ENCODE measurements around the gene TRIP12.
"Not testable (repeated sequence)": the region's sequence is repeated elsewhere in the genome, so short reads cannot be mapped to it uniquely, and the experiment has no call there.

The TRIP12 gene

DNA sequence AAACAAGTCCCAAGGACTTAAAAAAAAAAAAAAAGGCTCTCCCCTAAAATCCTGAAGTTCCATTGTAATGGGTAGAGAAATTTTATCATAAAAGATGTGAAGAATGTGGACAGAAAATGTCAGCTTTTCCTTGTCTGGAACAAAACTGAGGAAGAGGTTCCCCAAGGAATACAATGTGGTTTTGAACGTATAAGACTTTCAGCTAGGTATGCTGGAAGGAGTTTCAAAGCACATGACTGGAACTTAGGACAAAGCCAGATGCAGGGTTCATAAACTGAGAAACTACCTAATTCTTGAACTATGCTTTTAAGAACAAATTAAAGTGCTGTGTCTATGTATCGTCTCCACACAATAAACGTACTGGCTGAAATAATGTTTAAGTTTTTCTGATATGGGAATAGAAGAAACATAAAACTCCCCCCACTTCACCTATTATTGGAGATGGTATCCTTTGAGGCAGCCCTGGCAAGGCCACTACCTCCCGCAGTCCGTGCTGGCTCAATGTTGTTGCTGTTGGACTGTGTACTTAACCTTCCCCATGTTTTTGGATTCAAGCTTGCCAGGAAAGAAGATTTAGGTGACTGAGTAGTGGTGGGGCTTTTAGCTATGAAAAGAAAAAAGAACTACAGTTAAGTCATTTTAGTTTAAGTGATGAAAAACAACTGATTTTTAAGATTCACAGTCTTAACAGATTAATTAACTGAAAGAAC, 123.2 kb downstream of the TRIP12 start:
- Histone ChIP-seq H3K4ac (ENCODE audit: low read depth, low read length) (no peak overlapping the region), H3K36me3 (ENCODE audit: control insufficient read depth, insufficient read depth, low read length) (peaks cover 2% of the 10 kb centered on the region)
- no CpG with 5 or more reads among the region's 5 CpGs for WGBS (ENCODE audit: extremely low coverage, insufficient coverage, low lambda C conversion rate)

DNA sequence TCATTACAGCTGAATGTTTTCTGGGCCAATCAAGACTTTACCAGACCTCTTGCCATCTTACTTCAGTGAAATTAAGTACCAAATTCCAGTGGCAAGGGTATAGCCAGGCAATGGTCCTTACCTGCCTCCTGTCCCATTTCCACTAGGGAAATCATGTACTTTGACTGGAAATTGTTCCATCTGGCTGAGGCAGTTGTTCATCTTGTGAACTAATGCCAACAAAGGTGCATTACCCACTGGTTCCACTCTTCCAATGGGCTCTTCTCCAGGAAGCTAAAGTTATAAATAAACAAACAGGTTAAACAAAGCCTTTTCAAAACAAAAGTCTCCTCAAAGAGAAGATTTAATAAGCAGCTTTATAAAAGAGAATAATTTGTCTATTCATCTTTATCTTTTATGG, 126.8 kb downstream of the TRIP12 start:
- Histone ChIP-seq H3K27ac (ENCODE audit: low read depth, low read length) (no peak overlapping the region), H3K4me1 (ENCODE audit: control insufficient read depth, low read depth, low read length) (no peaks in the 10 kb centered on the region), H3K4me3 (ENCODE audit: low read length) (no peak overlapping the region), H3K9ac (ENCODE audit: low read length) (no peak overlapping the region), H3K27me3 (ENCODE audit: insufficient read depth, low read length, poor library complexity) (no peaks in the 10 kb centered on the region), H3K79me2 (ENCODE audit: control insufficient read depth, insufficient read depth, low read length) (no peaks in the 10 kb centered on the region), H4K8ac (ENCODE audit: low read depth, low read length) (no peak overlapping the region), H3K56ac (ENCODE audit: low read length) (no peak overlapping the region), H2BK15ac (replicated peaks; ENCODE audit: low read depth) (no peak overlapping the region), H3K4me2 (ENCODE audit: low read length) (no peak overlapping the region), H3K18ac (ENCODE audit: low read length) (no peak overlapping the region), H3K4ac (ENCODE audit: low read depth, low read length) (no peak overlapping the region), H2AK5ac (ENCODE audit: low read length) (no peak overlapping the region), H4K5ac (ENCODE audit: low read length) (no peak overlapping the region), H2BK5ac (ENCODE audit: low read length) (no peak overlapping the region), H3K23ac (ENCODE audit: low read length) (no peak overlapping the region), H2BK120ac (ENCODE audit: low read depth, low read length) (no peak overlapping the region), H3K36me3 (ENCODE audit: control insufficient read depth, insufficient read depth, low read length) (peaks cover 2% of the 10 kb centered on the region), H3K79me1 (ENCODE audit: low read length) (no peaks in the 10 kb centered on the region)
- no peak for DNase-seq

More for the DNA sequence above, 123.2 kb downstream of the TRIP12 start:
- no peak overlapping the region for H4K8ac ChIP-seq (ENCODE audit: low read depth, low read length)
- H3K56ac ChIP-seq (ENCODE audit: low read length): no peak overlapping the region
- H3K23ac ChIP-seq (ENCODE audit: low read length): no peak overlapping the region
- no peak overlapping the region for H3K4me2 ChIP-seq (ENCODE audit: low read length)
- no peak overlapping the region for H3K27ac ChIP-seq (ENCODE audit: low read depth, low read length)
- H2BK15ac ChIP-seq (replicated peaks; ENCODE audit: low read depth): no peak overlapping the region
- H4K5ac ChIP-seq (ENCODE audit: low read length): no peak overlapping the region
- no peak overlapping the region for H3K9ac ChIP-seq (ENCODE audit: low read length)
- no peak overlapping the region for H2BK120ac ChIP-seq (ENCODE audit: low read depth, low read length)
- H3K79me1 ChIP-seq (ENCODE audit: low read length): no peaks in the 10 kb centered on the region
- H3K4me1 ChIP-seq (ENCODE audit: control insufficient read depth, low read depth, low read length): no peaks in the 10 kb centered on the region
- H2BK5ac ChIP-seq (ENCODE audit: low read length): no peak overlapping the region
- H2AK5ac ChIP-seq (ENCODE audit: low read length): no peak overlapping the region
- no peak overlapping the region for H3K4me3 ChIP-seq (ENCODE audit: low read length)
- no peaks in the 10 kb centered on the region for H3K27me3 ChIP-seq (ENCODE audit: insufficient read depth, low read length, poor library complexity)
- DNase-seq: no peak
- no peak overlapping the region for H3K18ac ChIP-seq (ENCODE audit: low read length)
- no peaks in the 10 kb centered on the region for H3K79me2 ChIP-seq (ENCODE audit: control insufficient read depth, insufficient read depth, low read length)

DNA sequence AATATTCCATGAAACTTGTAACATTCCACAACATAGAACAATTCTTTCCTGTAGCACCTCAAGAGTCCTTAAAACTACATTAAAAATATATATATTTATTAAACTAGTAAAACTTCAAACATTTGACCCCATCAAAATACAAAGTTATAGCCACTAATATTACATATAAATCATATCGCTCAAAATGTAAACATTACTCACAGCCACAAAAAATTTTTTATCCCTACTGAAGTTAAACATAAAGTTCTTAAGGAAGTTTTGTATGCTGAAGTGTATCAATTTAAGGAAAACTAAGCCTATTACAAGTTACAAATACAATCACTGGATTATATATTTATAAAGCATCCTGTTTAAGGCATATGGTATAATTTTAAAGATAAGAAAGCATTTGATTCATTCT, 127.2 kb downstream of the TRIP12 start:
- Histone ChIP-seq H3K9ac (ENCODE audit: low read length) (no peak overlapping the region), H2AK5ac (ENCODE audit: low read length) (no peak overlapping the region), H3K4me1 (ENCODE audit: control insufficient read depth, low read depth, low read length) (no peaks in the 10 kb centered on the region), H3K56ac (ENCODE audit: low read length) (no peak overlapping the region), H3K79me1 (ENCODE audit: low read length) (no peaks in the 10 kb centered on the region), H4K5ac (ENCODE audit: low read length) (no peak overlapping the region), H2BK15ac (replicated peaks; ENCODE audit: low read depth) (no peak overlapping the region), H3K36me3 (ENCODE audit: control insufficient read depth, insufficient read depth, low read length) (peaks cover 2% of the 10 kb centered on the region), H3K79me2 (ENCODE audit: control insufficient read depth, insufficient read depth, low read length) (no peaks in the 10 kb centered on the region), H3K18ac (ENCODE audit: low read length) (no peak overlapping the region), H2BK120ac (ENCODE audit: low read depth, low read length) (no peak overlapping the region), H3K4me2 (ENCODE audit: low read length) (no peak overlapping the region), H3K4ac (ENCODE audit: low read depth, low read length) (no peak overlapping the region), H3K27me3 (ENCODE audit: insufficient read depth, low read length, poor library complexity) (no peaks in the 10 kb centered on the region), H3K4me3 (ENCODE audit: low read length) (no peak overlapping the region), H2BK5ac (ENCODE audit: low read length) (no peak overlapping the region), H4K8ac (ENCODE audit: low read depth, low read length) (no peak overlapping the region), H3K23ac (ENCODE audit: low read length) (no peak overlapping the region), H3K27ac (ENCODE audit: low read depth, low read length) (no peak overlapping the region)
- no peak for DNase-seq
- WGBS (ENCODE audit: extremely low coverage, insufficient coverage, low lambda C conversion rate): 100% methylated on average over 1 of the region's 1 CpG

DNA sequence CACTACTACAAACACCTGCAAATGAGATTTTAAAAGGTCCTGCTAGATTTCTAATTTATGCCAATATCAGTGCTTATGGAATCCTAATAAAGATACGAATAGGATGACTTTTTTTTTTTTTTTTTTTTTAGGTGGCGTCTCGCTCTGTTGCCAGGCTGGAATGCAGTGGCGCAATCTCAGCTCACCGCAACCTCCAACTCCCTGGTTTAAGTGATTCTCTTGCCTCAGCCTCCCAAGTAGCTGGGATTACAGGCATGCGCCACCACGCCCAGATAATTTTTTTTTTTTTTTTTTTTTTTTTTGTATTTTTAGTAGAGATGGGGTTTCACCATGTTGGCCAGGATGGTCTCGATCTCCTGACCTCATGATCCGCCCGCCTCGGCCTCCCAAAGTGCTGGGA, 135.5 kb downstream of the TRIP12 start:
- H2BK120ac ChIP-seq (ENCODE audit: low read depth, low read length); H3K9ac ChIP-seq (ENCODE audit: low read length); H3K56ac ChIP-seq (ENCODE audit: low read length); H3K4ac ChIP-seq (ENCODE audit: low read depth, low read length); H3K4me3 ChIP-seq (ENCODE audit: low read length); H3K36me3 ChIP-seq (ENCODE audit: control insufficient read depth, insufficient read depth, low read length); DNase-seq; H2AK5ac ChIP-seq (ENCODE audit: low read length); H3K4me2 ChIP-seq (ENCODE audit: low read length); H3K79me1 ChIP-seq (ENCODE audit: low read length); H3K18ac ChIP-seq (ENCODE audit: low read length); H4K8ac ChIP-seq (ENCODE audit: low read depth, low read length); H3K23ac ChIP-seq (ENCODE audit: low read length); H2BK15ac ChIP-seq (replicated peaks; ENCODE audit: low read depth); H3K27ac ChIP-seq (ENCODE audit: low read depth, low read length); H3K79me2 ChIP-seq (ENCODE audit: control insufficient read depth, insufficient read depth, low read length); H3K27me3 ChIP-seq (ENCODE audit: insufficient read depth, low read length, poor library complexity); H2BK5ac ChIP-seq (ENCODE audit: low read length); H4K5ac ChIP-seq (ENCODE audit: low read length); H3K4me1 ChIP-seq (ENCODE audit: control insufficient read depth, low read depth, low read length): not testable (repeated sequence)
- no CpG with 5 or more reads among the region's 11 CpGs for WGBS (ENCODE audit: extremely low coverage, insufficient coverage, low lambda C conversion rate)

DNA sequence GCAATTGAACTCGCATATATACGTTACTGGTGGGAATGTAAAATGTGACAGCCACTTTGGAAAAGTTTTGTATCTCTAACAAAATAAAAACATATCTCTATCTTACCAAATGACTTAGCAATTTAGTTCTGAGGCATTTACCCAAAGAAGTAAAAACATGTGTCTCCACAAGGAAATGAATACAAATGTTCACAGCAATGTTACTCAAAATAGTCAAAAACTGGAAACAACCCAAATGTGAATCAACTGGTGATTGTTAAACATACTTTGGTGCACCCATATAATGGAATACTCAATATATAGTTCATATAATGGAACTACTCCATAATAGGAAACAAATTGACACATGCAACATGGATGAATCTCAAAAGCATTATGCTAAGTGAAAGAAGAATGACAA, 137.0 kb downstream of the TRIP12 start:
- Histone ChIP-seq H3K27me3 (ENCODE audit: insufficient read depth, low read length, poor library complexity) (no peaks in the 10 kb centered on the region), H3K18ac (ENCODE audit: low read length) (no peak overlapping the region), H2BK120ac (ENCODE audit: low read depth, low read length) (no peak overlapping the region), H3K4ac (ENCODE audit: low read depth, low read length) (no peak overlapping the region), H4K8ac (ENCODE audit: low read depth, low read length) (no peak overlapping the region), H3K36me3 (ENCODE audit: control insufficient read depth, insufficient read depth, low read length) (peaks cover 1% of the 10 kb centered on the region), H3K9ac (ENCODE audit: low read length) (no peak overlapping the region), H2BK15ac (replicated peaks; ENCODE audit: low read depth) (no peak overlapping the region), H3K79me1 (ENCODE audit: low read length) (peaks cover 5% of the 10 kb centered on the region), H4K5ac (ENCODE audit: low read length) (no peak overlapping the region), H2BK5ac (ENCODE audit: low read length) (no peak overlapping the region), H3K56ac (ENCODE audit: low read length) (no peak overlapping the region), H3K4me2 (ENCODE audit: low read length) (no peak overlapping the region), H3K23ac (ENCODE audit: low read length) (no peak overlapping the region), H3K4me3 (ENCODE audit: low read length) (no peak overlapping the region), H3K79me2 (ENCODE audit: control insufficient read depth, insufficient read depth, low read length) (peaks cover 3% of the 10 kb centered on the region), H3K27ac (ENCODE audit: low read depth, low read length) (no peak overlapping the region), H2AK5ac (ENCODE audit: low read length) (no peak overlapping the region), H3K4me1 (ENCODE audit: control insufficient read depth, low read depth, low read length) (peaks cover 18% of the 10 kb centered on the region)
- WGBS (ENCODE audit: extremely low coverage, insufficient coverage, low lambda C conversion rate): no CpG with 5 or more reads among the region's 2 CpGs
- no peak for DNase-seq

DNA sequence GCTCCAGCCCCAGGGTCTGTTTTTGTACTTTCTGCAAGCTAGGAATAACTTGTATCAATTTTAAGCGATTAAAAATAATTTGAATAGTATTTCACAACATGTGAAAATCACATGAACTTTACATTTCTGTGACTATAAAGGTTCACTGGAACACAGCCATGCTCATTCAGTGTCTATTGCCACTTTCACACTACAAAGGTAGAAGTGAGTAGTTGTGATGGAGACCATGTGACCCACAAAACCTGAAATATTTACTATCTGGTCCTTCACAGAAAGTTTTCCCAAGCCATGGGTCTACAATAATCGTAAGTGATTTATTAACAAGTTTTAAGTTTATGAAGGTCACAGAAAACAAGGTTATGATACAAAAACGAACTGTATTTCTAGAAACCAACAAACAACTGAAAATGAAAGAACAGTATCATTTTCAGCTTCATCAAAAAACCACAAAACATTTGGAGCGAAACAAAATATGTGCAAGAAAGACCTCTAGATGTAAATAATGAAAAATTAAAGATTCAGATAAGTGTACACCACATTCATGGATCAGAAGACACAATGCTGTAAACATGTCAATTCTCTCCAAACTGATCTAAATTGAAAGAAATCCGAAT, 138.6 kb downstream of the TRIP12 start:
- no peak overlapping the region for H3K27ac ChIP-seq (ENCODE audit: low read depth, low read length)
- H2BK120ac ChIP-seq (ENCODE audit: low read depth, low read length): no peak overlapping the region
- no peak overlapping the region for H3K4ac ChIP-seq (ENCODE audit: low read depth, low read length)
- no peak overlapping the region for H3K9ac ChIP-seq (ENCODE audit: low read length)
- no peak overlapping the region for H4K8ac ChIP-seq (ENCODE audit: low read depth, low read length)
- H4K5ac ChIP-seq (ENCODE audit: low read length): no peak overlapping the region
- peaks cover 3% of the 10 kb centered on the region for H3K79me2 ChIP-seq (ENCODE audit: control insufficient read depth, insufficient read depth, low read length)
- H3K4me3 ChIP-seq (ENCODE audit: low read length): no peak overlapping the region
- whole genome bisulfite sequencing (ENCODE audit: extremely low coverage, insufficient coverage, low lambda C conversion rate): no CpG with 5 or more reads among the region's 5 CpGs
- H2BK5ac ChIP-seq (ENCODE audit: low read length): no peak overlapping the region
- no peak overlapping the region for H3K18ac ChIP-seq (ENCODE audit: low read length)
- H2BK15ac ChIP-seq (replicated peaks; ENCODE audit: low read depth): no peak overlapping the region
- peaks cover 3% of the 10 kb centered on the region for H3K36me3 ChIP-seq (ENCODE audit: control insufficient read depth, insufficient read depth, low read length)
- peaks cover 18% of the 10 kb centered on the region for H3K4me1 ChIP-seq (ENCODE audit: control insufficient read depth, low read depth, low read length)
- H3K56ac ChIP-seq (ENCODE audit: low read length): no peak overlapping the region
- H3K23ac ChIP-seq (ENCODE audit: low read length): no peak overlapping the region
- H2AK5ac ChIP-seq (ENCODE audit: low read length): no peak overlapping the region
- peaks cover 6% of the 10 kb centered on the region for H3K79me1 ChIP-seq (ENCODE audit: low read length)
- no peak for DNase-seq
- no peak overlapping the region for H3K4me2 ChIP-seq (ENCODE audit: low read length)
- H3K27me3 ChIP-seq (ENCODE audit: insufficient read depth, low read length, poor library complexity): no peaks in the 10 kb centered on the region
